ENCODE data around the gene TOR1A.
"Not testable (repeated sequence)": the region's sequence is repeated elsewhere in the genome, so short reads cannot be mapped to it uniquely, and the experiment has no call there.

Gene TOR1A

GRCh38 chr9:129816501-129817435, 7.2 kb downstream of the TOR1A start:
- DNase-seq = no peak

- no peak for DNase-seq
These were observed 8.7 kb downstream of the TOR1A start for GRCh38 chr9:129815278-129815677.

- DNase-seq = no peak
These were observed 9.3 kb downstream of the TOR1A start for GRCh38 chr9:129814432-129815223.

- no peak for DNase-seq
These were observed 10.3 kb downstream of the TOR1A start for GRCh38 chr9:129813661-129814060.

- no peak for DNase-seq
These were observed 11.6 kb downstream of the TOR1A start for GRCh38 chr9:129812385-129812784.

- DNase-seq = no peak
These were observed 12.0 kb downstream of the TOR1A start for GRCh38 chr9:129811967-129812363.

- no peak for DNase-seq
These were observed 13.1 kb downstream of the TOR1A start for GRCh38 chr9:129810788-129811187.

- no peak for DNase-seq
These were observed 13.8 kb downstream of the TOR1A start for GRCh38 chr9:129810116-129810515.

- DNase-seq = no peak
These were observed 14.6 kb downstream of the TOR1A start for GRCh38 chr9:129809346-129809745.

- no peak for DNase-seq
These were observed 17.9 kb downstream of the TOR1A start for GRCh38 chr9:129806061-129806460.

GRCh38 chr9:129803676-129804060, 20.3 kb downstream of the TOR1A start:
- DNase-seq = no peak

- DNase-seq = peak; percentile 86
These were observed 20.9 kb downstream of the TOR1A start, which contains the start of gene TOR1B for GRCh38 chr9:129802833-129803675. TOR1B (plus strand) TSS chr9:129803184; CDS start chr9:129803213, 29 bp downstream.

- no peak for DNase-seq
These were observed 22.4 kb downstream of the TOR1A start for GRCh38 chr9:129801504-129801903.

GRCh38 chr9:129798973-129799372, 25.0 kb downstream of the TOR1A start:
- DNase-seq = no peak

GRCh38 chr9:129796029-129796428, 27.9 kb downstream of the TOR1A start:
- DNase-seq = not testable (repeated sequence)

- DNase-seq = no peak
These were observed 29.4 kb downstream of the TOR1A start for GRCh38 chr9:129794549-129794948.

- no peak for DNase-seq
These were observed 37.5 kb downstream of the TOR1A start for GRCh38 chr9:129786481-129786880.

- DNase-seq = no peak
These were observed 38.1 kb downstream of the TOR1A start for GRCh38 chr9:129785866-129786265.

- DNase-seq = not testable (repeated sequence)
These were observed 39.0 kb downstream of the TOR1A start for GRCh38 chr9:129784970-129785369.

- DNase-seq = peak; percentile 55
These were observed 40.2 kb downstream of the TOR1A start for GRCh38 chr9:129783516-129784361.

- no peak for DNase-seq
These were observed 42.0 kb downstream of the TOR1A start for GRCh38 chr9:129781981-129782380.

- DNase-seq = no peak
These were observed 42.8 kb downstream of the TOR1A start for GRCh38 chr9:129781131-129781530.
